Head of caudate nucleus (tissue), 42 donors: ENCODE data around the gene TMEM89.

ENCODE experiments used
- DNase-seq, 42 donors: peaks; one replicate each; pipeline versions ENCODE4 v3.0.0 to v3.0.0-alpha.2; 2020 to 2021; ENCODE audit warnings: mixed read lengths in 7 of 42
- intact Hi-C: fragments of 100-400 bp; cut with DNase I; formaldehyde crosslinking; loops from one replicate; pipeline ENCODE4 v1.15.0; 2022

TMEM89 gene

DNA sequence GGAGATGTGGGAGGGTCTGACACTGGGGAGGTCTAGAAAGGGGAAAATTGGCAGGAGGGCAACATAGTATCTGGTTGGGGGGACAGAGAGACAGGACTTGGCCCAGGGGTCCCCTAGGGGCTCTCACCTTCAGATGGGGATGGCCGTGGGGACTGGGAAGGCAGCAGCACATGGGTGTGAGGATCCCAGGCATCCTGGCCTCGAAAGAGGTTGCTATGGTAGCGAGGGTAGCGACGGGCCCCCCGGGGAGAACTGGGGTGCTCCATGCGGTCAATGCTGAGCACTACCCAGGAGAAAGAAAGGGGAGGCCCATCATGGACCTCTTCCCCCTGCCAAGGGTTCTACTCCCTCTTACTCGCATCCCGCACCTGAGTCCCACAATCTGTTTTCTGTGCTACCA lies 26.1 kb upstream of the TMEM89 start:
- no peak for DNase-seq

GRCh38 chr3:48644898-48645760 lies 23.6 kb upstream of the TMEM89 start:
- intact Hi-C loops = no loop called here
- no peak for DNase-seq

More for the DNA sequence above, 26.1 kb upstream of the TMEM89 start:
- intact Hi-C loops = no loop called here

GRCh38 chr3:48642605-48643004 lies 21.0 kb upstream of the TMEM89 start:
- intact Hi-C loops = no loop called here
- no peak for DNase-seq

DNA sequence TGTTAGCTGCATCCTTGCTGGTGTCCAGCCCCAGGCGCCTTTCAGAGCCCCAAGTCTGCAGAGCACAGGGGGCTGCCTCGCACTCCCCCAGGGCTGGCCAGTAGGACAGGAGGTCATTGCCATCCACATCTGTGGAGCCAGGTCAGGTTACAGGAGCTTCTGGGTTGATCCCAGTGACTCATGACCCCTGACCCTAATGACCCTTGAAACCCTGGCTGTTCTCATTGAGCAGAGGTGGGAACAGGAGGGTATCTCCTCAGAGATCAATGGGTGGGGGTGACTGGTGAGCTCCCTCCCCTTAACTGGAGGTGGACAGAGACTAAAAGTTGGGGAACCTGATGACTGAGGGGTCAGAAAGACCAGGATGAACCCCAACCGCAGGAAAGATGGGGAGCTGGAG lies 19.8 kb upstream of the TMEM89 start:
- no peak for DNase-seq
- intact Hi-C loops = no loop called here

GRCh38 chr3:48639944-48640606 lies 18.5 kb upstream of the TMEM89 start:
- no peak for DNase-seq
- intact Hi-C loops = no loop called here

DNA sequence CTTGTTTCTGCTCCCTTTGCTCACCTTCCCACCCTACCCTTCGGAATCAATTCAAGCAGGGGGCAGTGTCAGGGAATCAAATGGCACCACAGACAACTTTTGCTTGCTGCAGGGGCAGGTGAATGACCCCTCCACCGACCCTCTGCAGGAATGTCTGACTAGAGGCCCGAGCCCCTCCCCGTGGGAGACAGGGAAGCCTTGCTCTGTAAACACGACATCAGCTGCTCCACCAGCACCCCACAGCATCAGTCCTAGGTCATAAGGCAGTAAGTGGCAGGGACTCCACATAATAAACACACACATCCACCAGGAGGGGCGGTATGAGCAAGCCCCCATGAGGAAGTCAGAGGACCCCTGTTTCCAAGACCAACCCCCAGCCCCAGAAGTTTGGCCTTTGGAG lies 15.7 kb upstream of the TMEM89 start:
- intact Hi-C loops = no loop called here

DNA sequence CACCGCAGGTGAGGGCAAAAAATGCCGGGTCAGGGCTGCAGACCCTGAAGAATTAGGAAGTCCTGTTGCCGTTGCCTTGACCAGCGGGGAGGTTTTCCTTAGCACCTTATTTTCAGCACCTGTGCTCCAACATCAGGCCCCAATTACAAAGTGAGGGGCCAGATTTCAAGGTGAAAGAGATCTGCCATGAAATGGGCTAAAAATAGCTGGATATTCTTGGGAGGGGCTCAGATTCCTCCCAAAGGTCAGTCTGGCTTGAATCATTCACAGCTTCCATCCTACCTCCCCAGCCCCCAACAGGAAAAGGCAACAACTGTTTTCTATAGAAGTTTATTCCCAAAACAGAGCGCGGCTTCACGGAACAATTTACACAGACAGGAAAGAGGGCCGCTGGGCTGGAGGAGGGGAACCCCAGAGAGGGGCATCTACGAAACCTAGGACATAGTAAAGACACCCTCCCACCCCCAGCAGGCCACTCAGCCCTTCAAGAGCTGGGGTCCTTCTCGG lies 14.6 kb upstream of the TMEM89 start:
- intact Hi-C loops = no loop called here
- no peak for DNase-seq

More for the DNA sequence above, 15.7 kb upstream of the TMEM89 start:
- no peak for DNase-seq

- intact Hi-C loops = no loop called here
- peak; percentile 93 to 100 (median 98) for DNase-seq
Observed at GRCh38 chr3:48635222-48636021, 13.9 kb upstream of the TMEM89 start, which contains the start of gene SLC26A6. Gene SLC26A6 (minus strand): TSS chr3:48635461. CDS start chr3:48635393, 68 bp downstream.

DNA sequence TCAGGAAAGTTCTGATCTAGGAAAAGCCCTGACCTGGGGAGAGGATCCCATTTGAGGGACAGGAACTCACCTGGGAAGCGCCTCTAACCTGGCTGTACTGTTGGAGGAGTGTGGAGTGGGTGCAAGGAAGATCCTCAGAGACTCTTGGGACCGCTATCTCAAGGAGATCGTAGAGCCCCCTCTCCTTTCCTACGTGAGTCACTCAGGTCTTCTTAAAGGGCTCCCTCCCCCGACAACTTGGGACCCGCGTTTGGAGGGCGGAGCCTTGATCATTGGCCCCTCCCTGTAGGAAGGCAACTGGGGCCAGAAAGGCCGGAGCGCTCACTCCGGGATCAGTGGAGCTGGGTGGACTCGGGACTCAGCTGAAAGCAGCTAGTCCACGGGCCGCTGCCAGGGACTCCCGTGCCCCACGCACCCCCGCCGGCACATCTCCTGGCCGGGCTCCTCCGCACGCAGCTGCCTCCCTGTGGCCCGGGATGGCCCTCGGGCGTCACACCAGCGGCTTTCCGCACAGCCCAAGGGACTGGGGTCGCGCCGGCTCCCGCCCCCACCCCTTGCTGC lies 13.2 kb upstream of the TMEM89 start:
- intact Hi-C loops = no loop called here
- DNase-seq = peak in 41 of 42 donors; percentile 14 to 71 (median 44)

GRCh38 chr3:48633743-48634142 lies 12.2 kb upstream of the TMEM89 start:
- DNase-seq = no peak
- intact Hi-C loops = no loop called here

DNA sequence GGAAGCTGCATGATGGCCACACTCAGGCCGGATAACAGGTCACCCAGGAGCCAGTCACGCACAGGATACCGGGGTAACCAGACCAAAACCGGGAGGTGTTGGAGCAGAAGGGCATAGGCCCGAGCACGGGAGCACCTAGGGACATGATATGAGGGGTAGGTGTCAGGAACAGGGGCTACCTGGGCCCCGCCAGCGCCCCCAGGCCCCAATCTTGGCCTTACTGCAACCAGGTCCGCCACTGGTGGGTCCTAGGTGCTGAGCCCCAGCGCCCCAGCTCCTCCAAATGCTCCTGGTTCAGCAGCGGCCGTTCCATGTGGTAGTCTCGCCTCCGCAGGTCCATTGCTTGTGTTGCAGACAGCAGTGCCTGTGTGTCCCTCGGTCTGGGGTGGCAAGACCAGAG lies 11.7 kb upstream of the TMEM89 start:
- intact Hi-C loops = no loop called here
- DNase-seq = no peak

DNA sequence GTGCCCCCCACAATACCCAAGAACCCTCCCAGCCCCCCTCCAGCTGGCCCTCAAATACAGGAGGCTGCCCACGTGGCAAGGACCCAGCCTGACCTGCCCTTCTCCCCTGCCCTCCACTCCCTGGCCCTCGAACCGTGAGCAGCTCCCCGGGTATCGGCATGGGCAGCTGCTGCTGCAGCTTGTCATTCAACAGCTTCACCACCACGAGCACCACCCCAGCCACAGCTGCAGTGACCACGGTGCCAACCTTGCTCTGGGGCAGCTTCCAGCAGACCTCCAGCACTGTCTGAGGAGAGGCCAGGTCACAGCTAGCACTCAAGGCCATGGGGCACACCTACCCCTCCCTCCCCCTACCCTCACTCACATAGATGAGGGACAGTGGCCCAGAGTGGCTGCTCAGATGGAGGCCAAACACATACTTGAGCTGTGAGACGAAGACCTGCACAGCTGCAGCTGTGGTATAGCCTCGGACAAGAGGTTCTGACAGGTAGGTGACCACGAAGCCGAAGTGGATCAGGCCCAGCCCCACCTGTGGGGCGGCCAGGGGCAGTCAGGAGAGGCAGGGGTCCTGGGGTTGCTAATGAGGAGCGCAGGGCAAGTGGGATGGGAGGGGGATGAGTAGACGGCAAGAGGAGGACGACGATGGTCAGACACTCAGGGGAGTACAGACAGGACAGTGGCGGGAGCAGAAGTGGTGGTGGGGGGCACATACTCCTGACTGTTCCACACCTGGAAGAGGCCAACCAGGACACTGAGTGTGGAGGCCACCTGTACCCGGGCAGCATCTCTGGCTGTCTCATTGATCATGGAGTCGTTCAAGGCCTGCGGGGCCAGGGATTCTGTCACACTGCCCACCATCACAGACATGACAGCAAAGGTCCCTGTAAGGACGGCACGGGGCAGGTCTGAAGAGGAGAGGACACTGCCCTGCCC lies 10.2 kb upstream of the TMEM89 start:
- DNase-seq = no peak
- intact Hi-C loops = no loop called here

DNA sequence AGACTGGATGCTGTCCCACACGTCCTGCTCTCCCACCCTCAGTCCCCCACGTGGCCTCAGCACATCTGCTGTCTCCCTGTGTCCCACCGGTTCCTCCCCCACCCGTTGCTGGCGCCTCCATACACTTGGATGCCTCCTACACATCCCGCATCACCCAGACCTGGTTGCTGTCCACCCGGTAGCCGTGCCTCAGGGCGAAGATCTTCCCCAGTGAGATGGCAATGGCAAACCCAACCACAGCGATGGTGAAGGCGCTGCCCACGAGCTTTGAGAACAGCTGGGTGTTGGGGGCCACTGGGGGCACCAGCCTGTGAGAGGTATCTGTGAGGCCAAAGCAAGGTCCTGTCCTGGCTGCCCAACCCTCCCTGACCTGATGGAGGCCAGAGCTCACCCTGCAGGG lies 9.3 kb upstream of the TMEM89 start:
- DNase-seq = no peak

GRCh38 chr3:48630407-48630806 lies 8.8 kb upstream of the TMEM89 start:
- intact Hi-C loops = no loop called here
- no peak for DNase-seq

More for the DNA sequence above, 9.3 kb upstream of the TMEM89 start:
- intact Hi-C loops = no loop called here

DNA sequence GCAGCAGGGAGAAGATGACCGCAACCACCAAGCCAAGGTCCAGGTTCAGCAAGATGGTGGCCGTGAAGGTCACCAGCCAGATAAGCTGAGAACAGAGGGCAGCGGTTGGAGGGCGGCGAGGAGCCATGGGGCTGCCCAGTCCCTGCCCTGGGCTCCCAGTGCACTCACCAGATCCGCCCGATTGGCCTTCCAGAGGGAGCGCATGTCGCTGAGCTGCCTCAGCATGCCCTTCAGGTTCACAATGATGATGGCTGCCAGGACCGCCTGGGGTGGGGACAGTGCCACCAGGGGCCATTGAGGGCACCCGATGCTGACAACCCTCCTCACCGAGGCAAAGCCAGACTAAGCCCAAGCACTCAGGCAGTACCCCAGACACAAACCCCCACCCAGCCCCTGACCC lies 8.3 kb upstream of the TMEM89 start:
- intact Hi-C loops = no loop called here
- DNase-seq = no peak

DNA sequence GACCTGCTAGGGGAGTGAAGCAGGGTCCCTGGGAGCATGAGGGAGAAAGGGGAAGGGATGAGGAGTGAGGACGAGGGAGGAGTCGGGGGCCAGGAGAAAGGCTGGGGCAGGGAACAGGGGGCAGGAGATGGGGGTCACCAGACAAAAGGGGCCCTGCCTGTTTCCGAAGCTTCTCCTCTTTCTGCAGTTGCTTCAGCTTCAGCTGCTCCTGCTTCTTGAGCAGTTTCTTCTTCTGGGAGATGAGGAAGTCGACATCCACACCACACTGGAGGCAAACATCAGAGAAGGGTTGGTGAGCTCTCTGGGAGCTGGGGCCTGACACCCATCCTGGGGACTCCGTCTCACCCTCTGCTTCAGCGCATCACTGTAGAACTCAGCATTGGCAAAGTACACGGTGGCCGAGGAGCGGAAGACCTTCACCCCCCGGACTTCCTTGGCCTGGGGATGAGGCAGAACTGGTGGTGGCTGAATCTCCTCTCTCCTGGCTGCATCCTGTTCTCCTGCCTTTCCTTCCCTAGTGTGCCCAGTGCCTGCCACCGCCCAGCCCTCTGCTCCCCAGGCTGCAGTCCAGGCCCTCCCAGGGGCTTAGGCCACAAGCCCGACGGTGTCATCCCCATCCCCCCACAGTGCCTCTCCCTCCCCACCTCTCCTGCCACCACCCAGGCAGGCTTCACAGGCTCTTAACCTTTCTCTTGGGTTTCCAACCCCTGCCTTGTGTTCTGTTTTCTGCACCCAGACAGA lies 6.9 kb upstream of the TMEM89 start:
- intact Hi-C loops = no loop called here
- no peak for DNase-seq

DNA sequence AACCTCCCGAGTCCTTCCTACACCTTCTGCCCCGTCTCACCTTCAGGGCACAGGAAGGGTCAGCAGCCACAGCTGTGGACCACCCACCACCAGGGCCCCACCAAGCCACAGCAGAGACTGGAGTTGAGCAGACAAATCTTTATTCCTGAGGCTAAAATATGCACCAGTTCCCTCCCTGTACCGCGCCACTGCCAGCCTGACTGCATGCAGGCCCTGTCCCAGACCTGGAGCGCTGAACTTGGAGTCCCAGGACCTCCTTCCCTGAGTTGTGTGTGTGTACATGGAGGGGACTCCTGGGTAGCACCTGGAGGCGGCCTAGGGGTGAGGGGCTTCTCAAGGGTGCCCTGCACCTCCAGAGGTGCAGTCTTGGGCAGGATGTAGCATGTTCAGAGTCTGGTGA lies 4.0 kb upstream of the TMEM89 start:
- DNase-seq = no peak
- intact Hi-C loops = no loop called here
